ENCODE measurements around the gene RMDN2.
"Not testable (repeated sequence)": the region's sequence is repeated elsewhere in the genome, so short reads cannot be mapped to it uniquely, and the experiment has no call there.

Gene RMDN2

DNA sequence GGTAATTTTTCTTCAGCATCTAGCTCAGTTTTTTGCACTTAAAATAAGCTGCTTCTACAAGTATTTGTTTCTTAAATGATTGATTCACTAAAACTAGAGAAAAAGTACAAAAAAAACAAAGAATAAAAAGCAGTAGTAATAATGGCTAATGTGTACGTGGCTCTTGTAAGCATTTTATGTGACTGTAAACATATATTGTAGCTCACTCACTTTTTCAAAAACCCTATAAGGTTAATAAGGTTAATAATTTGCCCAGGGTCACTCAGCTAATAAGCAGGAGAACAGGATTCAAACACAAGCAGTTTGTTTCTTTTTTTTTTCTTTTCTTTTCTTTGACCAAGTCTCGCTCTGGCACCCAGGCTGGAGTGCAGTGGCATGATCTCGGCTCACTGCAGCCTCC, 67.5 kb downstream of the RMDN2 start:
- DNase-seq (ENCODE audit: low spot score): no peak

- DNase-seq (ENCODE audit: low spot score): no peak
Observed at GRCh38 chr2:37993143-37993542, 68.1 kb downstream of the RMDN2 start.

DNA sequence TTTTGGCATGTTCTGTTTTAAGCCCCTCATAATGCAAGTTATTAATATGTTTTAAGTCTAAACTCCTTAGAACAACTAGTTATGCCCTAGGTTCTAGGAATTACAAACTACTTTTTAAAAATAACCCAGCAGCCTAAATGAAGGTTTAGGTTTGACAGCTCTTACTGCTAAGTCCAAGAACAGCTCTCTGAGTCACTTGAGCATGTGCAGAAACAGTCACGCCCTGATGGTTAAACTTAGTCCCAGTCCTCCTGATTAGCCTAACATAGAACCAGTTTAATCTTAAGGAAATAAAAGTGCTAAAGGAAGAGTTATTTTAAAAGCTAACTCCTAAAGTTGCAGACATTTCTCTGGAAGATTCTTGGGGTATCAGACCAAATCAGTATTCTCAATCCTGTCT, 72.5 kb downstream of the RMDN2 start:
- DNase-seq (ENCODE audit: low spot score): no peak

GRCh38 chr2:38000485-38001222, 75.6 kb downstream of the RMDN2 start:
- no peak for DNase-seq (ENCODE audit: low spot score)

- not testable (repeated sequence) for DNase-seq (ENCODE audit: low spot score)
Observed at GRCh38 chr2:38010187-38010586, 85.1 kb downstream of the RMDN2 start.

DNA sequence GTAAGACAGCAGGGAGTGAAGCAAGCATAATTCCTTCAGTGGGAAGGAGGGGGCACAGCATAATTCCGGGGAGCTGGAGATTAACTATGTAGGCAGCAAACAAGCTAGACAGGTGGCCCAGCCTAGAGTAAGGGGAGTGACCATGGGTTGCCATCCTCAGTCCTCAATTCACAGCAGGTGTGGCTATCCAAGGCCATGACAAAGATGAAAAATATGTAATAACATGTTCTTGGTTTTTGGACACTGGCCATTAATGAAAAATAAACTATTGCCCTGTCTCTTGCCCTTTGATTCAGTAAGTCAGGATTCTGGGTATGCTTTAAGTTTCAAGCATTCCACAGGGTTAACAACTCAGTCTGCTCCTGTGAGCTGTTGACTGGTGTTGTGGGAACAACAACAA, 85.9 kb downstream of the RMDN2 start:
- no peak for DNase-seq (ENCODE audit: low spot score)

GRCh38 chr2:38013158-38013752, 88.2 kb downstream of the RMDN2 start:
- DNase-seq (ENCODE audit: low spot score): no peak

DNA sequence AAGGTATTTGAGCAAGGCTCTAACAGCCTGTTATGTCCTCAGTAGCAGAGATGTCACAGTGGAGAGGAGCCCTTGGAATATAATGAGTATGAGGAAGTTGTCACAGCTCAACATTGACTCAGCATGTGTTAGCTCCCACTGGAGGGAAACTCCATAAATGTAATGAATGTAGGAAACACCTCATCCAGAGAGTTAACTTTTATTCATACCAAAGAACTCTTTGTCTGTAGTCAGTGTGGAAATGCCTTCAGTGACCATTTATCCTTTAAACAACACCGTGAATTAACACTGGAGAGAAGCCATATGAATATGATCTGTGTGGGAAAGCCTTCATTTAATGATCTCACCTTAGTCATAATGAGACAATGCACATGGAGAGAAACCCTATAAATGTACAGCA, 91.1 kb downstream of the RMDN2 start:
- no peak for DNase-seq (ENCODE audit: low spot score)

GRCh38 chr2:38017836-38018235, 92.7 kb downstream of the RMDN2 start:
- DNase-seq (ENCODE audit: low spot score): no peak

- not testable (repeated sequence) for DNase-seq (ENCODE audit: low spot score)
Observed at GRCh38 chr2:38020359-38021069, 95.4 kb downstream of the RMDN2 start.

GRCh38 chr2:38021589-38021988, 96.5 kb downstream of the RMDN2 start:
- DNase-seq (ENCODE audit: low spot score): no peak

- no peak for DNase-seq (ENCODE audit: low spot score)
Observed at GRCh38 chr2:38026846-38027245, 101.8 kb downstream of the RMDN2 start.

GRCh38 chr2:38028829-38029228, 103.7 kb downstream of the RMDN2 start:
- no peak for DNase-seq (ENCODE audit: low spot score)

DNA sequence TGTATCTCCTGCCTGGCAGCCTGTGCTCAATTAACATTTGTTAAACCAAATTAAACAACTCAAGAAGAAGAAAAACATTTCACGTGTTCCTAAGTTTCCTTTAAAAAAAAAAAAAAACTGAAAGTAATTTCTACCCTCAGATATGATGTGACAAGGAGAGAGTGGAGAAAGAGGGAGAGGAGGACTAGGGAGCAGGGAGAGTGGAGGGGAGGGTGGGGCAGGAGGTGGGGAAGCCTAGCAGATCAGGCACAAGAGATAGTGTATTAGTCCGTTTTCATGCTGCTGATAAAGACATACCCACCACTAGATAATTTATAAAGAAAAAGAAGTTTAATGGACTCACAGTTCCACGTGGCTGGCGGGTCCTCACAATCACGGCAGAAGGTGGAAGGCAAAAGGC, 104.4 kb downstream of the RMDN2 start:
- no peak for DNase-seq (ENCODE audit: low spot score)

GRCh38 chr2:38030635-38031355, 105.7 kb downstream of the RMDN2 start:
- DNase-seq (ENCODE audit: low spot score): no peak

DNA sequence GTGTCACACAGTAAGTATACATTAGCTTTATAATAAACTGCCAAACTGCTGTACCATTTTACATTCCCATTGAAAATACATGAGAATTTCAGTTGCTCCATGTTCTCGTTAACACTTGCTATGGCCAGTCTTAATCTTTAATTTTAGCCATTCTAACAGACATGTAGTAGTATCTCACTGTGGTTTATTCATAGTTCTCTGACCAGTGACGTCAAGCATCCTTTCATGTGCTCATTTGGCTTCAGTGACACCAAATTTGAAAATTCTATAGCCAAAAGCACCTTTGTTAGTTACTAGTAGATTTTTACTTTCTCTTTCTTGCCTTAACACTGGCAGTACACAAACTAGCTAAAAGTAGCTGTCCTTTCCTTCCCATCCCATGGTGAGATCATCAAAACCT, 107.9 kb downstream of the RMDN2 start:
- DNase-seq (ENCODE audit: low spot score): no peak

GRCh38 chr2:38033646-38034045, 108.6 kb downstream of the RMDN2 start:
- no peak for DNase-seq (ENCODE audit: low spot score)

GRCh38 chr2:38035968-38036367, 110.9 kb downstream of the RMDN2 start:
- DNase-seq (ENCODE audit: low spot score): no peak

GRCh38 chr2:38037325-38037724, 112.2 kb downstream of the RMDN2 start:
- DNase-seq (ENCODE audit: low spot score): no peak

- DNase-seq (ENCODE audit: low spot score): no peak
Observed at GRCh38 chr2:38037757-38038621, 112.9 kb downstream of the RMDN2 start.

DNA sequence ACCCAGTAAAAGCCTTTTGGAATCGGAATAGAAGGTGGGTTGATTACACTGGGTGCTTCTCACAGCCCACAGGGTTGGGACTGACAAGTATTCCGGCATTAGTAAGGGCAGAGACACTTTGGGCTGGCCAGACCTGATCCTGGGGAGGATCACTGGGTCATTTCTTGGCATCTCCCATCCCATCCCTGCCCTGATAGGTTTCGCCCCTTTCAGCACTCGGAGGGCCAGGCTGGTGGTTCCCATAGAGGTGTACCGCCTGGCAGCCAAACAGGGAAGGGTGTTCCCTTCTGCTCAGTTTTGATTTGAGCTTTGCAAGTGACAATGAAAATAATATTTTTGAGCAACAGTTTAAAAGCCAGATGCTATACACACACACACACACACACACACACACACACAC, 113.6 kb downstream of the RMDN2 start:
- no peak for DNase-seq (ENCODE audit: low spot score)
